HepG2 (cell line): ENCODE measurements around the gene TTC23. TPM values are rescaled to one million over a fixed set of nuclear protein-coding genes. Genes with fewer than 3 reads are reported as not detected.

ENCODE experiments used
- AGO2 ChIP-seq: fragments of 200-400 bp; formaldehyde crosslinking; optimal IDR thresholded peaks from 2 replicates; pipeline ENCODE3; 2017; ENCODE audit warnings: mild to moderate bottlenecking, low read depth, low read length, moderate library complexity
- ATAD3A ChIP-seq: sonication (generic); formaldehyde crosslinking; IDR thresholded peaks from 2 replicates; pipeline ENCODE4 v1.4.0; 2020; ENCODE audit warnings: missing genetic modification reagents
- CEBPB ChIP-seq: IDR thresholded peaks from 2 replicates; pipeline ENCODE4 v1.6.1; 2011; ENCODE audit warnings: low read depth, low read length, improper control_type of control experiment, borderline replicate concordance
- FOSL2 ChIP-seq: sonication (generic); formaldehyde crosslinking; IDR thresholded peaks from 2 replicates; pipeline ENCODE4 v1.4.0; 2020; ENCODE audit warnings: missing genetic modification reagents
- FOXC1 ChIP-seq: sonication (generic); formaldehyde crosslinking; IDR thresholded peaks from 2 replicates; pipeline ENCODE4 v1.8.0; 2022; ENCODE audit warnings: mild to moderate bottlenecking, missing genetic modification reagents, borderline replicate concordance
- GATA4 ChIP-seq: sonication (generic); IDR thresholded peaks from 2 replicates; pipeline ENCODE4 v1.6.1; 2016; ENCODE audit warnings: antibody characterized with exemption, low read depth, borderline replicate concordance
- GPN1 ChIP-seq: sonication (generic); formaldehyde crosslinking; IDR thresholded peaks from 2 replicates; pipeline ENCODE4 v1.5.1; 2020; ENCODE audit warnings: missing genetic modification reagents, borderline replicate concordance
- ISL2 ChIP-seq: sonication (generic); formaldehyde crosslinking; IDR thresholded peaks from 2 replicates; pipeline ENCODE4 v1.5.0; 2020; ENCODE audit warnings: missing genetic modification reagents
- JUND ChIP-seq: sonication (generic); formaldehyde crosslinking; IDR thresholded peaks from 2 replicates; pipeline ENCODE4 v1.8.0; 2022; ENCODE audit warnings: mild to moderate bottlenecking, missing genetic modification reagents
- MAFK ChIP-seq, 2 experiments: IDR thresholded peaks in 1 of 2; conservative IDR thresholded peaks in 1 of 2; 2 replicates each; pipeline ENCODE4 v1.6.1; 2011; ENCODE audit warnings: improper control_type of control experiment in 2 of 2, low read length in 2 of 2
- NAIF1 ChIP-seq: sonication (generic); formaldehyde crosslinking; IDR thresholded peaks from 2 replicates; pipeline ENCODE4 v1.5.0; 2020; ENCODE audit warnings: mild to moderate bottlenecking, missing genetic modification reagents, borderline replicate concordance
- NCOA1 ChIP-seq: sonication (generic); formaldehyde crosslinking; IDR thresholded peaks from 2 replicates; pipeline ENCODE4 v1.9.0; 2021; ENCODE audit warnings: missing genetic modification reagents
- NFKBIZ ChIP-seq: IDR thresholded peaks from 2 replicates; pipeline ENCODE4 v1.6.1; 2018; ENCODE audit warnings: missing genetic modification reagents, missing compliant biosample characterization
- NFRKB ChIP-seq: fragments of 450-650 bp; IDR thresholded peaks from 2 replicates; pipeline ENCODE4 v1.6.1; 2017
- SMAD3 ChIP-seq: sonication (generic); formaldehyde crosslinking; IDR thresholded peaks from 2 replicates; pipeline ENCODE4 v1.4.0; 2020; ENCODE audit warnings: missing genetic modification reagents
- TIGD3 ChIP-seq: sonication (generic); formaldehyde crosslinking; IDR thresholded peaks from 2 replicates; pipeline ENCODE4 v1.5.1; 2020; ENCODE audit warnings: mild to moderate bottlenecking, missing genetic modification reagents, borderline replicate concordance
- WIZ ChIP-seq: sonication (generic); formaldehyde crosslinking; IDR thresholded peaks from 2 replicates; pipeline ENCODE4 v1.5.1; 2020; ENCODE audit warnings: mild to moderate bottlenecking, missing genetic modification reagents
- XBP1 ChIP-seq: sonication (generic); formaldehyde crosslinking; IDR thresholded peaks from 2 replicates; pipeline ENCODE4 v1.5.0; 2020; ENCODE audit warnings: missing genetic modification reagents
- ZFX ChIP-seq: sonication (generic); formaldehyde crosslinking; IDR thresholded peaks from 2 replicates; pipeline ENCODE4 v1.4.0; 2020; ENCODE audit warnings: mild to moderate bottlenecking, low read depth, missing genetic modification reagents, moderate library complexity
- ZNF460 ChIP-seq: sonication (generic); formaldehyde crosslinking; IDR thresholded peaks from 2 replicates; pipeline ENCODE4 v1.5.1; 2020; ENCODE audit warnings: missing genetic modification reagents, mild to moderate bottlenecking, borderline replicate concordance
- ZNF609 ChIP-seq: sonication (generic); formaldehyde crosslinking; IDR thresholded peaks from 2 replicates; pipeline ENCODE4 v1.4.0; 2020; ENCODE audit warnings: mild to moderate bottlenecking, missing genetic modification reagents, borderline replicate concordance
- ZNF616 ChIP-seq: sonication (generic); formaldehyde crosslinking; IDR thresholded peaks from 2 replicates; pipeline ENCODE4 v1.5.0; 2020; ENCODE audit warnings: low read depth, mild to moderate bottlenecking, missing genetic modification reagents
- ZNF782 ChIP-seq: sonication (generic); formaldehyde crosslinking; IDR thresholded peaks from 2 replicates; pipeline ENCODE4 v1.4.0; 2020; ENCODE audit warnings: missing genetic modification reagents, mild to moderate bottlenecking, borderline replicate concordance
- polyA plus RNA-seq, 8 experiments: library from polyadenylated mRNA; depleted of rRNA in 3 of 8; stranded (reverse) in 7 of 8; unstranded in 1 of 8; fragments of >200 nt; fragmentation: Illumina TruSeq in 4 of 8; extraction: Trizol in 4 of 8; gene quantifications; 2 replicates each; pipeline versions ENCODE4 v1.2.1 to v1.2.3, GENCODE V29; 2011 to 2016; ENCODE audit warnings: low read depth in 4 of 8, missing spikeins in 1 of 8, mixed read lengths in 1 of 8; ENCODE audit not compliant: insufficient read depth in 1 of 8
- total RNA-seq, 5 experiments: library from RNA; depleted of rRNA; stranded (reverse); fragments of >200 nt; fragmentation: Illumina TruSeq; extraction: Trizol; gene quantifications; 2 replicates each; pipeline ENCODE4 v1.2.3, GENCODE V29; 2016; ENCODE audit warnings: low read depth in 1 of 5
- TF ChIP-seq, protein P1 (sequence below): IDR thresholded peaks from 2 replicates; pipeline ENCODE4 v1.6.1; 2016; ENCODE audit warnings: control low read depth

Gene TTC23
- total and polyA plus RNA-seq, 2 of the 13 experiments (the other 11 are each of a cell fraction or from before 2014, with no cell fraction given): 1.6 to 11.7 TPM

GRCh38 chr15:99123713-99124451, 125.5 kb downstream of the TTC23 start (continued):
- TF ChIP-seq ZNF616 (CRISPR knock-in tag) (no peak), FOSL2 (CRISPR knock-in tag) (peak; percentile 82), NCOA1 (CRISPR knock-in tag) (no peak), ZNF460 (CRISPR knock-in tag) (no peak), FOXC1 (CRISPR knock-in tag) (no peak), ZNF609 (CRISPR knock-in tag) (no peak), GATA4 (no peak), XBP1 (no peak), NFKBIZ (CRISPR knock-in tag) (no peak), ISL2 (0 out of 2 replicates have a peak, but pooled peaks have one; percentile 17), NAIF1 (CRISPR knock-in tag) (no peak), TIGD3 (no peak), NFRKB (no peak), JUND (no peak), GPN1 (no peak), ATAD3A (CRISPR knock-in tag) (no peak), MAFK (conservative IDR thresholded peaks at IDR 0.05 in 1 of 2, IDR thresholded peaks at IDR 0.05 in 1 of 2; ENCODE audit: low read length in 2 of 2) (peak; percentile 73 to 92), ZNF782 (CRISPR knock-in tag) (no peak), CEBPB (no peak), SMAD3 (CRISPR knock-in tag) (no peak), WIZ (CRISPR knock-in tag) (no peak), AGO2 (no peak), ZFX (peak; percentile 52)
- TF ChIP-seq, protein P1, sequence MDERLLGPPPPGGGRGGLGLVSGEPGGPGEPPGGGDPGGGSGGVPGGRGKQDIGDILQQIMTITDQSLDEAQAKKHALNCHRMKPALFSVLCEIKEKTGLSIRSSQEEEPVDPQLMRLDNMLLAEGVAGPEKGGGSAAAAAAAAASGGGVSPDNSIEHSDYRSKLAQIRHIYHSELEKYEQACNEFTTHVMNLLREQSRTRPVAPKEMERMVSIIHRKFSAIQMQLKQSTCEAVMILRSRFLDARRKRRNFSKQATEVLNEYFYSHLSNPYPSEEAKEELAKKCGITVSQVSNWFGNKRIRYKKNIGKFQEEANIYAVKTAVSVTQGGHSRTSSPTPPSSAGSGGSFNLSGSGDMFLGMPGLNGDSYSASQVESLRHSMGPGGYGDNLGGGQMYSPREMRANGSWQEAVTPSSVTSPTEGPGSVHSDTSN: no peak
